ENCODE measurements around the gene SPATA17.

- TF ChIP-seq RAD21 (conservative IDR thresholded peaks at IDR 0.05) (no peak), EZH2 (IDR thresholded peaks at IDR 0.05; ENCODE audit: borderline replicate concordance, insufficient read depth, low read length, poor library complexity, severe bottlenecking) (no peak), SMC3 (conservative IDR thresholded peaks at IDR 0.05; ENCODE audit: poor library complexity) (no peak)
These were observed 16.9 kb upstream of the SPATA17 start for GRCh38 chr1:217614200-217614712.

All from neural cell (in vitro differentiated cells).